ENCODE measurements around the gene GPS1. TPM values are rescaled to one million over a fixed set of nuclear protein-coding genes. Genes with fewer than 3 reads are reported as not detected.

GPS1 gene
- total and polyA plus RNA-seq, 10 of the 15 experiments (the other 5 are each of a cell fraction or from before 2014, with no cell fraction given) = 2.2 to 146 (median 77.7) TPM

DNA sequence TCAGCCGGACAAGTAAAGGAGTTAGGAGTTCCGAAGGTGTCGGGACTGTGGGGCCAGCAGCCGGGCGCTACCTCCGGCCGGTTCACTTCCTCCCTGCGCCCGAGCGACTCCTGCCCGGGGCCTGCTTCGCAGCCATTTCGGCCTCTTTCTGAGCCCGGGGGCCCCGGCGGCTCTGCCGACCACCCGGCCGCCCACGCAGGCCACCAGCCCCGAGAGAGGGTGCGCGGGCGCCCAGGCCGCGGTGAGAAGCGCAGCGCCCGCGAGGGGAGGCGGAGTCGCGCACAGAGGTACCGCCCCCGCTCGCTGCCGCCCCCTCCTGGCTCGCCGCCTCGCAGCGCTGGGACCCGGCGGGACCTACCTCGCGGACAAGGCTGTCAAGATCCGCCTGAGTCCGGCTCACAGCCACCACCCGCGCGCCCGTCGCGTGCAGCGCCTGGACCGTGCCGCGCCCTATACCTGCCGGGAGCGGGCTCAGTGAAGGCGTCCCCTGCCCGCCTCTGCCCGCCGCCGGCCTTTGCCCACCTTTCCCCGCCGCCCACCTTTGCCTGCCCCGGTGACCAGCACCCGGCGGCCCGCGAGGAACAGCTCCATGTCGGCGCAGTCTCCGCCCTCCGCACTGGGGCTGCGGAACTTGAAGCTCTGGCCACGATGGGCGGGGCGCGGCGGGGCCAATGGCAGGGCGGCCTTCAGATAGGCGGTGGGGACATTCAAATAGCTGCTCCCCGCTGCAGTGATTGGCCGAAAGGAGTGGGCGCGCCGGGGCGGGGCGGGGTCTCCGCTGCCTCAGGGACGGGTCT is 14.4 kb upstream of the GPS1 start, which contains the start of gene DCXR (continued):
- TF ChIP-seq CEBPZ (IDR thresholded peaks at IDR 0.05; ENCODE audit: low read depth, low read length) (no peak), ZNF207 (IDR thresholded peaks at IDR 0.05; ENCODE audit: borderline replicate concordance) (peak; percentile 86), ZNF384 (IDR thresholded peaks at IDR 0.05; ENCODE audit: borderline replicate concordance, low read depth, low read length) (no peak), WRNIP1 (IDR thresholded peaks at IDR 0.05; ENCODE audit: borderline replicate concordance, low read depth, low read length) (no peak), SUZ12 (IDR thresholded peaks at IDR 0.05; ENCODE audit: unreplicated experiment) (no peak), IKZF1 (conservative IDR thresholded peaks at IDR 0.05) (peak; percentile 80), RB1 (IDR thresholded peaks at IDR 0.05; ENCODE audit: borderline replicate concordance) (peak; percentile 84; the same call in 1 of the 2 replicates), ZNF687 (IDR thresholded peaks at IDR 0.05) (peak; percentile 88), GATAD2B (conservative IDR thresholded peaks at IDR 0.05; ENCODE audit: low read depth) (peak; percentile 97), PAX5 (IDR thresholded peaks at IDR 0.05; ENCODE audit: borderline replicate concordance, low read depth, low read length) (no peak; the same call in 1 of the 2 replicates), STAT1 (conservative IDR thresholded peaks at IDR 0.05) (0 out of 2 replicates have a peak, but pooled peaks have one; percentile 48), TBL1XR1 (IDR thresholded peaks at IDR 0.05; ENCODE audit: low read depth, low read length) (no peak), STAT3 (IDR thresholded peaks at IDR 0.05; ENCODE audit: low read depth, low read length) (no peak), GABPA (IDR thresholded peaks at IDR 0.05; ENCODE audit: low read depth) (no peak), KDM1A (IDR thresholded peaks at IDR 0.05; ENCODE audit: borderline replicate concordance) (no peak)
- TF ChIP-seq, protein P1, sequence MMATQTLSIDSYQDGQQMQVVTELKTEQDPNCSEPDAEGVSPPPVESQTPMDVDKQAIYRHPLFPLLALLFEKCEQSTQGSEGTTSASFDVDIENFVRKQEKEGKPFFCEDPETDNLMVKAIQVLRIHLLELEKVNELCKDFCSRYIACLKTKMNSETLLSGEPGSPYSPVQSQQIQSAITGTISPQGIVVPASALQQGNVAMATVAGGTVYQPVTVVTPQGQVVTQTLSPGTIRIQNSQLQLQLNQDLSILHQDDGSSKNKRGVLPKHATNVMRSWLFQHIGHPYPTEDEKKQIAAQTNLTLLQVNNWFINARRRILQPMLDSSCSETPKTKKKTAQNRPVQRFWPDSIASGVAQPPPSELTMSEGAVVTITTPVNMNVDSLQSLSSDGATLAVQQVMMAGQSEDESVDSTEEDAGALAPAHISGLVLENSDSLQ (IDR thresholded peaks at IDR 0.05) = peak; percentile 92
- TF ChIP-seq, protein P2, sequence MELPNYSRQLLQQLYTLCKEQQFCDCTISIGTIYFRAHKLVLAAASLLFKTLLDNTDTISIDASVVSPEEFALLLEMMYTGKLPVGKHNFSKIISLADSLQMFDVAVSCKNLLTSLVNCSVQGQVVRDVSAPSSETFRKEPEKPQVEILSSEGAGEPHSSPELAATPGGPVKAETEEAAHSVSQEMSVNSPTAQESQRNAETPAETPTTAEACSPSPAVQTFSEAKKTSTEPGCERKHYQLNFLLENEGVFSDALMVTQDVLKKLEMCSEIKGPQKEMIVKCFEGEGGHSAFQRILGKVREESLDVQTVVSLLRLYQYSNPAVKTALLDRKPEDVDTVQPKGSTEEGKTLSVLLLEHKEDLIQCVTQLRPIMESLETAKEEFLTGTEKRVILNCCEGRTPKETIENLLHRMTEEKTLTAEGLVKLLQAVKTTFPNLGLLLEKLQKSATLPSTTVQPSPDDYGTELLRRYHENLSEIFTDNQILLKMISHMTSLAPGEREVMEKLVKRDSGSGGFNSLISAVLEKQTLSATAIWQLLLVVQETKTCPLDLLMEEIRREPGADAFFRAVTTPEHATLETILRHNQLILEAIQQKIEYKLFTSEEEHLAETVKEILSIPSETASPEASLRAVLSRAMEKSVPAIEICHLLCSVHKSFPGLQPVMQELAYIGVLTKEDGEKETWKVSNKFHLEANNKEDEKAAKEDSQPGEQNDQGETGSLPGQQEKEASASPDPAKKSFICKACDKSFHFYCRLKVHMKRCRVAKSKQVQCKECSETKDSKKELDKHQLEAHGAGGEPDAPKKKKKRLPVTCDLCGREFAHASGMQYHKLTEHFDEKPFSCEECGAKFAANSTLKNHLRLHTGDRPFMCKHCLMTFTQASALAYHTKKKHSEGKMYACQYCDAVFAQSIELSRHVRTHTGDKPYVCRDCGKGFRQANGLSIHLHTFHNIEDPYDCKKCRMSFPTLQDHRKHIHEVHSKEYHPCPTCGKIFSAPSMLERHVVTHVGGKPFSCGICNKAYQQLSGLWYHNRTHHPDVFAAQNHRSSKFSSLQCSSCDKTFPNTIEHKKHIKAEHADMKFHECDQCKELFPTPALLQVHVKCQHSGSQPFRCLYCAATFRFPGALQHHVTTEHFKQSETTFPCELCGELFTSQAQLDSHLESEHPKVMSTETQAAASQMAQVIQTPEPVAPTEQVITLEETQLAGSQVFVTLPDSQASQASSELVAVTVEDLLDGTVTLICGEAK (IDR thresholded peaks at IDR 0.05; ENCODE audit: borderline replicate concordance) = no peak
